ENCODE results near the gene EHD1. TPM values are rescaled to one million over a fixed set of nuclear protein-coding genes. Genes with fewer than 3 reads are reported as not detected.

Gene EHD1
- total RNA-seq, 1 donor from 2014 or later = 114 TPM

- TF ChIP-seq CTCF (IDR thresholded peaks at IDR 0.05; ENCODE audit: partially characterized antibody, unreplicated experiment) = no peak
- DNase-seq = no peak
- Mint-ChIP-seq H3K27me3 (ENCODE audit: unreplicated experiment) (peaks cover 8% of the 10 kb centered on the region), H3K4me1 (ENCODE audit: low read depth, unreplicated experiment) (peaks cover 15% of the 10 kb centered on the region), H3K27ac (ENCODE audit: unreplicated experiment) (peak overlapping the region; percentile 72), H3K9me3 (ENCODE audit: unreplicated experiment) (peaks cover 8% of the 10 kb centered on the region), H3K4me3 (ENCODE audit: unreplicated experiment) (peak overlapping the region; percentile 93), H3K36me3 (ENCODE audit: unreplicated experiment) (no peaks in the 10 kb centered on the region)
These were observed 39.6 kb upstream of the EHD1 start for GRCh38 chr11:64918017-64918416.

GRCh38 chr11:64917663-64917995 is 39.2 kb upstream of the EHD1 start:
- no peaks in the 10 kb centered on the region for H3K36me3 Mint-ChIP-seq (ENCODE audit: unreplicated experiment)
- H3K4me3 Mint-ChIP-seq (ENCODE audit: unreplicated experiment) = peak overlapping the region; percentile 93
- peaks cover 8% of the 10 kb centered on the region for H3K9me3 Mint-ChIP-seq (ENCODE audit: unreplicated experiment)
- peaks cover 15% of the 10 kb centered on the region for H3K4me1 Mint-ChIP-seq (ENCODE audit: low read depth, unreplicated experiment)
- peaks cover 8% of the 10 kb centered on the region for H3K27me3 Mint-ChIP-seq (ENCODE audit: unreplicated experiment)
- TF ChIP-seq CTCF (IDR thresholded peaks at IDR 0.05; ENCODE audit: partially characterized antibody, unreplicated experiment) = no peak
- peak overlapping the region; percentile 72 for H3K27ac Mint-ChIP-seq (ENCODE audit: unreplicated experiment)
- no peak for DNase-seq

- H3K4me3 Mint-ChIP-seq (ENCODE audit: unreplicated experiment) = peak within 1 kb of the TSS; percentile 93
- H3K27me3 Mint-ChIP-seq (ENCODE audit: unreplicated experiment) = peaks cover 8% of the 10 kb centered on the region
- DNase-seq = peak; percentile 99
- no peaks in the 10 kb centered on the region for H3K36me3 Mint-ChIP-seq (ENCODE audit: unreplicated experiment)
- TF ChIP-seq CTCF (IDR thresholded peaks at IDR 0.05; ENCODE audit: partially characterized antibody, unreplicated experiment) = no peak
- peak within 1 kb of the TSS; percentile 72 for H3K27ac Mint-ChIP-seq (ENCODE audit: unreplicated experiment)
- peaks cover 15% of the 10 kb centered on the region for H3K4me1 Mint-ChIP-seq (ENCODE audit: low read depth, unreplicated experiment)
- H3K9me3 Mint-ChIP-seq (ENCODE audit: unreplicated experiment) = peaks cover 8% of the 10 kb centered on the region
These were observed 38.6 kb upstream of the EHD1 start, which contains the start of gene ATG2A for GRCh38 chr11:64916775-64917662. Gene ATG2A (minus strand): TSS chr11:64917209. CDS start chr11:64917135, 74 bp downstream.

- peak overlapping the region; percentile 59 for H3K27ac Mint-ChIP-seq (ENCODE audit: unreplicated experiment)
- peaks cover 8% of the 10 kb centered on the region for H3K27me3 Mint-ChIP-seq (ENCODE audit: unreplicated experiment)
- peaks cover 15% of the 10 kb centered on the region for H3K4me1 Mint-ChIP-seq (ENCODE audit: low read depth, unreplicated experiment)
- peak overlapping the region; percentile 93 for H3K4me3 Mint-ChIP-seq (ENCODE audit: unreplicated experiment)
- TF ChIP-seq CTCF (IDR thresholded peaks at IDR 0.05; ENCODE audit: partially characterized antibody, unreplicated experiment) = no peak
- no peaks in the 10 kb centered on the region for H3K36me3 Mint-ChIP-seq (ENCODE audit: unreplicated experiment)
- DNase-seq = no peak
- peaks cover 7% of the 10 kb centered on the region for H3K9me3 Mint-ChIP-seq (ENCODE audit: unreplicated experiment)
These were observed 37.8 kb upstream of the EHD1 start for GRCh38 chr11:64916040-64916774.
